Ovary (tissue), 9 donors: ENCODE data around the gene RUSC1. TPM values are rescaled to one million over a fixed set of nuclear protein-coding genes. Genes with fewer than 3 reads are reported as not detected.

Experiments used
- DNase-seq, 5 donors: peaks; one replicate each; pipeline ENCODE4 v3.0.0-alpha.2; 2019 to 2020
- H3K27ac ChIP-seq, 2 donors: fragments of 200-600 bp; one replicate each; pipeline versions ENCODE4 v1.5.1 to v1.8.0; 2019 to 2022
- H3K27me3 ChIP-seq: fragments of 200-600 bp; one replicate; pipeline ENCODE4 v1.8.0; 2022
- H3K36me3 ChIP-seq: fragments of 200-600 bp; sonication (generic); one replicate; pipeline ENCODE4 v1.5.1; 2019
- H3K4me1 ChIP-seq: one replicate; pipeline ENCODE4 v1.8.1; 2013; ENCODE audit warnings: mild to moderate bottlenecking, moderate library complexity; ENCODE audit not compliant: insufficient read depth
- H3K4me3 ChIP-seq: fragments of 200-600 bp; sonication (generic); one replicate; pipeline ENCODE4 v1.5.1; 2017
- H3K9me3 ChIP-seq, 2 donors: fragments of 200-600 bp in 1 of 2; sonication (generic) in 1 of 2; one replicate each; pipeline versions ENCODE4 v1.5.1 to v1.8.1; 2013 to 2019; ENCODE audit warnings: mild to moderate bottlenecking in 1 of 2, moderate library complexity in 1 of 2
- EP300 ChIP-seq: sonication (generic); formaldehyde crosslinking; IDR thresholded peaks from one replicate; pipeline ENCODE4 v1.6.1; 2017; ENCODE audit warnings: antibody characterized with exemption
- POLR2A ChIP-seq: fragments of 450-650 bp; IDR thresholded peaks from one replicate; pipeline ENCODE4 v1.6.1; 2017; ENCODE audit warnings: antibody characterized with exemption, mild to moderate bottlenecking, moderate library complexity
- WGBS, 3 donors: extraction: QIAGEN DNeasy Blood & Tissue Kit in 1 of 3; methylation state at CpG; one replicate each; pipeline versions ENCODE4 v1.1.5 to v1.1.7; 2013 to 2017; 5-methylcytosine and 5-hydroxymethylcytosine counted together
- intact Hi-C, 4 donors: fragments of 100-400 bp; cut with DNase I; formaldehyde crosslinking; loops; one replicate each; pipeline versions ENCODE4 v1.11.0 to v1.15.1; 2022 to 2023
- polyA plus RNA-seq, 2 donors: library from polyadenylated mRNA; stranded (reverse); fragments of 200-250 nt in 1 of 2; fragments of 350-450 nt in 1 of 2; fragmentation: Illumina TruSeq in 1 of 2; extraction: RNeasy Lipid Tissue Mini Kit (QIAGEN cat#74804) in 1 of 2; gene quantifications; one replicate each; pipeline ENCODE4 v1.2.3, GENCODE V29; 2013 to 2014
- total RNA-seq, 7 donors: library from RNA; depleted of rRNA in 2 of 7; stranded (reverse); fragments of >200 nt in 2 of 7; fragmentation: NEBNext Ultra II Directional in 3 of 7; extraction: Animal tissue kit (Norgen Biotek cat#: 25700) in 3 of 7; gene quantifications; one replicate each; pipeline versions ENCODE4 v1.1.0 to v1.2.4, GENCODE V29; 2016 to 2023
- TF ChIP-seq, protein P1 (sequence below), 3 donors: fragments of 450-650 bp in 2 of 3; fragments of 200-600 bp in 1 of 3; IDR thresholded peaks; one replicate each; pipeline versions ENCODE4 v1.5.1 to v1.8.0; 2016 to 2022; ENCODE audit warnings: antibody characterized with exemption in 3 of 3, mild to moderate bottlenecking in 1 of 3
- donor health status: DM: no; HTN: no; CAD: no; lungs with moderate emphysema.
- donor health status: DM: no; HTN: no; CAD: no.
- donor health status: Bipolar disorder and iron deficiency.
- donor health status: DM: yes; HTN: yes; CAD: no.
- donor health status: DM: no; HTN: no; CAD: no.
- donor health status: DM: yes; HTN: yes; CAD: no.

Gene RUSC1
- total and polyA plus RNA-seq, 9 donors = 13.5 to 55.6 (median 27.6) TPM

DNA sequence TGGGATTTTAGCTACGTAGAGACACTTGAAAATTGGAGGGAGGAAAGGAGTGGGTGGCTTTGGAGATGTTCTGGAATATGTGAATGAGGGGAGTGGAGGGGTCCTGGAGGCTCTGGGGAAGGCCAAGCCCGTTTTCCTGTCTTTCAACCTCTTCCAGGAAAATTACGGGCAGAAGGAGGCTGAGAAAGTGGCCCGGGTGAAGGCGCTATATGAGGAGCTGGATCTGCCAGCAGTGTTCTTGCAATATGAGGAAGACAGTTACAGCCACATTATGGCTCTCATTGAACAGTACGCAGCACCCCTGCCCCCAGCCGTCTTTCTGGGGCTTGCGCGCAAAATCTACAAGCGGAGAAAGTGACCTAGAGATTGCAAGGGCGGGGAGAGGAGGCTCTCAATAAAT is 442 bp upstream of the RUSC1 start:
- intact Hi-C loops = loop anchor here (5.0 to 10.0 kb wide), 6 partner anchors 43 to 145 kb away; partner anchors contain the start of genes HCN3 (in 3 of the 4), ENTREP3 (in 2 of the 4), KRTCAP2 (in 1 of the 4) and MTX1 (in 1 of the 4)

DNA sequence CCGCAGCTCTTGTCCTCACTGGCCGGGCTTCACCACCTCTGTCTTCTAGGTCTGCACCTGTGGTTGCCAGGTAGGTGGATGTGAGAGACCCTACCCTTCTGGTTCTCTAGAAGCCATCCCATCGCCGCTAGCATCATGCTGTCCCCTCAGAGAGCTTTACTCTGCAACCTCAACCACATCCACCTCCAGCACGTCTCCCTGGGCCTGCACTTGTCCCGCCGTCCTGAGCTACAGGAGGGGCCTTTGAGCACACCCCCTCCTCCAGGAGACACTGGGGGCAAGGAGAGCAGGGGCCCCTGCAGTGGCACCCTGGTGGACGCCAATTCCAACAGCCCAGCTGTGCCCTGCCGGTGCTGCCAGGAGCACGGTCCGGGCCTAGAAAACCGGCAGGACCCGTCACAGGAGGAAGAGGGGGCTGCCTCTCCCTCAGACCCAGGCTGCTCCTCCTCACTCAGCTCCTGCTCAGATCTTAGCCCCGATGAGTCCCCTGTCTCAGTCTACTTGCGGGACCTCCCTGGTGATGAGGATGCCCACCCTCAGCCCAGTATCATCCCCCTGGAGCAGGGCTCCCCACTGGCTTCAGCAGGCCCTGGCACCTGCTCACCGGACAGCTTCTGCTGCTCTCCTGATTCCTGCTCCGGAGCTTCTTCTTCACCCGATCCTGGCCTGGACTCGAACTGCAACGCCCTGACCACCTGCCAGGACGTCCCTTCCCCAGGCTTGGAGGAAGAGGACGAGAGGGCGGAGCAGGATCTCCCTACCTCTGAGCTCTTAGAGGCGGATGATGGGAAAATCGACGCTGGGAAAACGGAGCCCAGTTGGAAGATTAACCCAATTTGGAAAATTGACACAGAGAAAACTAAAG is 1.2 kb downstream of the RUSC1 start:
- Histone ChIP-seq H3K27me3 (no peaks in the 10 kb centered on the region), H3K4me3 (peak overlapping the region; percentile 74), H3K9me3 (no peaks in the 10 kb centered on the region), H3K27ac (peak overlapping the region; percentile 94 to 96), H3K4me1 (peaks cover 7% of the 10 kb centered on the region), H3K36me3 (no peaks in the 10 kb centered on the region)
- WGBS, 3 donors = 31 to 34% (median 33%) methylated on average over 27 of the region's 27 CpGs
- peak; percentile 40 to 62 (median 47) for DNase-seq
- intact Hi-C loops = loop anchor here (5.0 to 10.0 kb wide), 6 partner anchors 45 to 147 kb away; partner anchors contain the start of genes HCN3 (in 3 of the 4), ENTREP3 (in 2 of the 4), KRTCAP2 (in 1 of the 4) and MTX1 (in 1 of the 4)
- no peak for TF ChIP-seq EP300
- TF ChIP-seq POLR2A = no peak
- TF ChIP-seq, protein P1, sequence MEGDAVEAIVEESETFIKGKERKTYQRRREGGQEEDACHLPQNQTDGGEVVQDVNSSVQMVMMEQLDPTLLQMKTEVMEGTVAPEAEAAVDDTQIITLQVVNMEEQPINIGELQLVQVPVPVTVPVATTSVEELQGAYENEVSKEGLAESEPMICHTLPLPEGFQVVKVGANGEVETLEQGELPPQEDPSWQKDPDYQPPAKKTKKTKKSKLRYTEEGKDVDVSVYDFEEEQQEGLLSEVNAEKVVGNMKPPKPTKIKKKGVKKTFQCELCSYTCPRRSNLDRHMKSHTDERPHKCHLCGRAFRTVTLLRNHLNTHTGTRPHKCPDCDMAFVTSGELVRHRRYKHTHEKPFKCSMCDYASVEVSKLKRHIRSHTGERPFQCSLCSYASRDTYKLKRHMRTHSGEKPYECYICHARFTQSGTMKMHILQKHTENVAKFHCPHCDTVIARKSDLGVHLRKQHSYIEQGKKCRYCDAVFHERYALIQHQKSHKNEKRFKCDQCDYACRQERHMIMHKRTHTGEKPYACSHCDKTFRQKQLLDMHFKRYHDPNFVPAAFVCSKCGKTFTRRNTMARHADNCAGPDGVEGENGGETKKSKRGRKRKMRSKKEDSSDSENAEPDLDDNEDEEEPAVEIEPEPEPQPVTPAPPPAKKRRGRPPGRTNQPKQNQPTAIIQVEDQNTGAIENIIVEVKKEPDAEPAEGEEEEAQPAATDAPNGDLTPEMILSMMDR (IDR thresholded peaks at IDR 0.05) = no peak

More for the DNA sequence above, 442 bp upstream of the RUSC1 start:
- Histone ChIP-seq H3K4me1 (peaks cover 5% of the 10 kb centered on the region), H3K27ac (peak overlapping the region; percentile 81 to 96), H3K9me3 (no peaks in the 10 kb centered on the region), H3K27me3 (no peaks in the 10 kb centered on the region), H3K4me3 (peak overlapping the region; percentile 54), H3K36me3 (no peaks in the 10 kb centered on the region)
- 11 to 19% (median 17%) methylated on average over 11 of the region's 11 CpGs for WGBS, 3 donors
- TF ChIP-seq EP300 (no peak), POLR2A (no peak)
- TF ChIP-seq, protein P1 (IDR thresholded peaks at IDR 0.05) = no peak
- DNase-seq = no peak

DNA sequence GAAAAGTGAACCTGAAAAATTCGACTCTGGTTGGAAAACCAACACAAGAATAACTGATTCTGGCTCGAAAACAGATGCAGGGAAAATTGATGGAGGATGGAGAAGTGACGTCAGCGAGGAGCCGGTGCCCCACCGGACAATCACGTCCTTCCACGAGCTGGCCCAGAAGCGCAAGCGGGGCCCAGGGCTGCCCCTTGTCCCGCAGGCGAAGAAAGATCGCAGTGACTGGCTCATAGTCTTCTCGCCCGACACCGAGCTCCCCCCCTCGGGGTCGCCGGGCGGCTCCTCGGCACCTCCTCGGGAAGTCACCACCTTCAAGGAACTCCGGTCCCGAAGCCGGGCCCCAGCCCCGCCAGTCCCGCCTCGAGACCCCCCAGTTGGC is 1.9 kb downstream of the RUSC1 start:
- H3K4me3 ChIP-seq = peak overlapping the region; percentile 74
- TF ChIP-seq EP300 = no peak
- no peaks in the 10 kb centered on the region for H3K36me3 ChIP-seq
- H3K9me3 ChIP-seq = no peaks in the 10 kb centered on the region
- peaks cover 7% of the 10 kb centered on the region for H3K4me1 ChIP-seq
- peak overlapping the region; percentile 94 to 96 for H3K27ac ChIP-seq
- intact Hi-C loops = loop anchor here (5.0 to 10.0 kb wide), 6 partner anchors 45 to 148 kb away; partner anchors contain the start of genes HCN3 (in 3 of the 4), ENTREP3 (in 2 of the 4), KRTCAP2 (in 1 of the 4) and MTX1 (in 1 of the 4)
- 1% methylated on average over 23 to 28 of the region's 28 CpGs for WGBS, 3 donors
- peak in 4 of 5 donors; percentile 51 to 71 (median 66) for DNase-seq
- no peaks in the 10 kb centered on the region for H3K27me3 ChIP-seq

DNA sequence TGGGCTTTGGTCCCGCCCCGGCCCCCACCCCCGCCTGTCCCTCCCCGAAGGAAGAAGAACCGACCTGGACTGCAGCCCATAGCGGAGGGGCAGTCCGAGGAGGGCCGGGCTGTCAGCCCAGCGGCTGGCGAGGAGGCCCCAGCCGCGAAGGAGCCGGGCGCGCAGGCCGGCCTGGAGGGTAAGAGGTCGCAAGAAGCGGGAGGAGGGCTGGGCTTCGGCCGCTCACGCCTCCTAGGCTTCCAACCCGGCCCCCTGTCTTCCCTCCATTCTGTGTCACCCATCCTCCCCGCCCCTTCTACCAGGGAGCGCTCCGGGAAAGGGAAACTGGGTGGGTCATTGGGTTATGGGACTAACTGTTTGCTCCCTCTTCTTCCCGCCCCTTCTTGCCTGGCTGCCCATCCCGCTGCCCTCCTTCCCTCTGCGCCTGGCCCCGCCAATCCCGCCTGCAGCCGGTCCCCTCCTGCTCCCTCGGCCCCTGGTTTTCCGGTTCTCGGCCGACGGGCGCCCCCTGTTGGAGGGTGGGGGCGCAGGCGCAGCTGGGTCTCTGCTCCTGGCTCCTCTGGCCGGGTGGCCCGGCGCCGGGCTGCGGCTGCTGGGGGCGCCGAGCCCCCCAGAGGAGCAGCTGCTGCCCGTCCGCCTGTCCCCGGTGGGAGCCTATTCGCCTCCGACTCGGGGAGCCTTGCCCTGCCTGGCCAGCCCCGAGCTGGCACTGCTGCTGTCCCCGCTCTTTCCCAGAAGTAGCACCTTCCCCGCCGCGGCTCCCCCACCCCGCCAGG is 2.4 kb downstream of the RUSC1 start:
- DNase-seq = peak; percentile 86 to 93 (median 91)
- Histone ChIP-seq H3K4me1 (peaks cover 7% of the 10 kb centered on the region), H3K27ac (peak overlapping the region; percentile 94 to 96), H3K4me3 (peak overlapping the region; percentile 74), H3K36me3 (no peaks in the 10 kb centered on the region), H3K9me3 (no peaks in the 10 kb centered on the region), H3K27me3 (no peaks in the 10 kb centered on the region)
- intact Hi-C loops = loop anchor here (5.0 to 10.0 kb wide), 6 partner anchors 46 to 148 kb away; partner anchors contain the start of genes HCN3 (in 3 of the 4), ENTREP3 (in 2 of the 4), KRTCAP2 (in 1 of the 4) and MTX1 (in 1 of the 4)
- WGBS, 3 donors = 1% methylated on average over 23 to 58 of the region's 58 CpGs
- TF ChIP-seq POLR2A = peak; percentile 46
- TF ChIP-seq, protein P1 (IDR thresholded peaks at IDR 0.05) = peak; percentile 96 to 97 (median 97)
- TF ChIP-seq EP300 = peak; percentile 8
